Measurements from ENCODE around the gene RPS6KA2.

DNA sequence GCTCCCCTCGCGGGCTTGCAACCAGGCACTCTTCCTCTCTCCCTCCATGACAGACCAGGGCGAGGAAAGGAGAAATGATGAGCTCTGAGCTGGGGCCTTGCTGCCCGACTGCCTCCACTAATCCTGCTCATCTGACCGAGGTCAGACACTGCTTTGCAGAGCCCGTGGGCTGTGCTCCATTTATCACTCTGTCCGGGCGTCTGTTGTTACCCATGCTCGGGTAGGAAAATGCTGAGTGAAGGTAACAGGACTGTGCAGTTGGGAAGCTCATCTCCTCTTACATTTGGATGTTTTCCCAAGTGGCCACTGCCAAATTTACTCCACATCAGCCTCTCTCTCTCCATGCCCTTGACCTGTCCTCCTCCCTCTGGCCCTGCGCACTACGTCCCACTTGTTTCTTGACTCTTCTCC is 14.6 kb downstream of the RPS6KA2 start:
- TF ChIP-seq, protein P1, sequence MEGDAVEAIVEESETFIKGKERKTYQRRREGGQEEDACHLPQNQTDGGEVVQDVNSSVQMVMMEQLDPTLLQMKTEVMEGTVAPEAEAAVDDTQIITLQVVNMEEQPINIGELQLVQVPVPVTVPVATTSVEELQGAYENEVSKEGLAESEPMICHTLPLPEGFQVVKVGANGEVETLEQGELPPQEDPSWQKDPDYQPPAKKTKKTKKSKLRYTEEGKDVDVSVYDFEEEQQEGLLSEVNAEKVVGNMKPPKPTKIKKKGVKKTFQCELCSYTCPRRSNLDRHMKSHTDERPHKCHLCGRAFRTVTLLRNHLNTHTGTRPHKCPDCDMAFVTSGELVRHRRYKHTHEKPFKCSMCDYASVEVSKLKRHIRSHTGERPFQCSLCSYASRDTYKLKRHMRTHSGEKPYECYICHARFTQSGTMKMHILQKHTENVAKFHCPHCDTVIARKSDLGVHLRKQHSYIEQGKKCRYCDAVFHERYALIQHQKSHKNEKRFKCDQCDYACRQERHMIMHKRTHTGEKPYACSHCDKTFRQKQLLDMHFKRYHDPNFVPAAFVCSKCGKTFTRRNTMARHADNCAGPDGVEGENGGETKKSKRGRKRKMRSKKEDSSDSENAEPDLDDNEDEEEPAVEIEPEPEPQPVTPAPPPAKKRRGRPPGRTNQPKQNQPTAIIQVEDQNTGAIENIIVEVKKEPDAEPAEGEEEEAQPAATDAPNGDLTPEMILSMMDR (IDR thresholded peaks at IDR 0.05) = no peak
- TF ChIP-seq EZH2 (IDR thresholded peaks at IDR 0.05; ENCODE audit: borderline replicate concordance, insufficient read depth, low read depth, low read length, poor library complexity, severe bottlenecking) = no peak

Data from B cell (primary cell).